GM12878 (cell line): ENCODE results near the gene ZNF391.

ENCODE experiments used
- CHD1 ChIP-seq: IDR thresholded peaks from 2 replicates; pipeline ENCODE4 v1.6.1; 2012; ENCODE audit warnings: low read depth, low read length, improper control_type of control experiment
- CTCF ChIP-seq, 3 experiments: IDR thresholded peaks in 2 of 3; conservative IDR thresholded peaks in 1 of 3; 2 replicates each; pipeline ENCODE4 v1.5.1; 2011; ENCODE audit warnings: low read depth in 3 of 3, low read length in 3 of 3, mild to moderate bottlenecking in 3 of 3, control low read depth in 2 of 3, moderate library complexity in 2 of 3, inconsistent platforms in 1 of 3, mixed read lengths in 1 of 3; ENCODE audit not compliant: control insufficient read depth in 2 of 3, insufficient read depth in 1 of 3; ENCODE audit errors: extremely low read depth in 1 of 3
- ETV6 ChIP-seq, 2 experiments: fragments of 450-650 bp in 1 of 2; IDR thresholded peaks in 1 of 2; conservative IDR thresholded peaks in 1 of 2; 2 replicates each; pipeline ENCODE4 v1.6.1; 2014; ENCODE audit warnings: antibody characterized with exemption in 1 of 2, borderline replicate concordance in 1 of 2, low read depth in 1 of 2, mild to moderate bottlenecking in 1 of 2, moderate library complexity in 1 of 2
- EZH2 ChIP-seq: IDR thresholded peaks from 2 replicates; pipeline ENCODE4 v1.6.1; 2012; ENCODE audit warnings: low read depth, mild to moderate bottlenecking, control low read depth, inconsistent platforms, low read length, borderline replicate concordance; ENCODE audit not compliant: control insufficient read depth
- IKZF1 ChIP-seq: fragments of 450-650 bp; conservative IDR thresholded peaks from 2 replicates; pipeline ENCODE4 v1.6.1; 2017; ENCODE audit warnings: antibody characterized with exemption, mild to moderate bottlenecking
- NRF1 ChIP-seq: conservative IDR thresholded peaks from 2 replicates; pipeline ENCODE4 v1.6.1; 2011; ENCODE audit warnings: mild to moderate bottlenecking, low read depth, low read length, improper control_type of control experiment
- POLR2AphosphoS5 ChIP-seq: IDR thresholded peaks from 2 replicates; pipeline ENCODE4 v1.6.1; 2011; ENCODE audit warnings: mild to moderate bottlenecking, low read length, inconsistent platforms
- RAD21 ChIP-seq: IDR thresholded peaks from 2 replicates; pipeline ENCODE4 v1.6.1; 2011; ENCODE audit warnings: mild to moderate bottlenecking, low read depth, low read length, moderate library complexity; ENCODE audit not compliant: insufficient read depth
- YY1 ChIP-seq: IDR thresholded peaks from 2 replicates; pipeline ENCODE4 v1.6.1; 2011; ENCODE audit warnings: low read depth, mild to moderate bottlenecking, low read length
- TF ChIP-seq, protein P1 (sequence below): IDR thresholded peaks from 2 replicates; pipeline ENCODE4 v1.6.1; 2012; ENCODE audit warnings: low read depth, low read length, improper control_type of control experiment

- TF ChIP-seq CTCF (IDR thresholded peaks at IDR 0.05 in 2 of 3, conservative IDR thresholded peaks at IDR 0.05 in 1 of 3; ENCODE audit: control insufficient read depth in 2 of 3, extremely low read depth in 1 of 3, insufficient read depth in 1 of 3, low read depth in 3 of 3, low read length in 3 of 3) = no peak
- TF ChIP-seq, protein P1, sequence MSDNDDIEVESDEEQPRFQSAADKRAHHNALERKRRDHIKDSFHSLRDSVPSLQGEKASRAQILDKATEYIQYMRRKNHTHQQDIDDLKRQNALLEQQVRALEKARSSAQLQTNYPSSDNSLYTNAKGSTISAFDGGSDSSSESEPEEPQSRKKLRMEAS = no peak
- TF ChIP-seq CHD1 = no peak
- TF ChIP-seq IKZF1 = no peak
- no peak for TF ChIP-seq POLR2AphosphoS5
- TF ChIP-seq RAD21 = no peak
- TF ChIP-seq YY1 = no peak
- no peak for TF ChIP-seq NRF1
- TF ChIP-seq ETV6 (conservative IDR thresholded peaks at IDR 0.05 in 1 of 2, IDR thresholded peaks at IDR 0.05 in 1 of 2; ENCODE audit: borderline replicate concordance in 1 of 2, low read depth in 1 of 2) = no peak
- TF ChIP-seq EZH2 = no peak
Observed at GRCh38 chr6:27392623-27393022, 4.1 kb downstream of the ZNF391 start.
